RWPE2 (cell line): ENCODE measurements around the gene PLSCR3.

Source experiments
- ATAC-seq: fragments of 200-7000 bp; cut with Tn5 transposase; 3 replicates; pipeline ENCODE4 v1.9.1; 2021; ENCODE audit warnings: low read depth
- DNase-seq: peaks from one replicate; pipeline ENCODE4 v3.0.0-alpha.2; 2020; ENCODE audit warnings: low spot score
- H3K27ac ChIP-seq: fragments of 450-650 bp; 2 replicates; pipeline ENCODE4 v1.5.1; 2017; ENCODE audit warnings: mild to moderate bottlenecking; ENCODE audit not compliant: poor library complexity, severe bottlenecking
- H3K27me3 ChIP-seq: fragments of 250-450 bp; sonication (Bioruptor Pico); 2 replicates; pipeline ENCODE4 v1.5.1; 2021; ENCODE audit warnings: mild to moderate bottlenecking, moderate library complexity; ENCODE audit not compliant: insufficient read depth, poor library complexity, severe bottlenecking
- H3K36me3 ChIP-seq: fragments of 250-450 bp; sonication (Bioruptor Pico); 2 replicates; pipeline ENCODE4 v1.5.1; 2020; ENCODE audit warnings: low read depth, mild to moderate bottlenecking, moderate library complexity
- H3K4me1 ChIP-seq: fragments of 250-450 bp; sonication (Bioruptor Pico); 2 replicates; pipeline ENCODE4 v1.5.1; 2021; ENCODE audit warnings: mild to moderate bottlenecking, moderate library complexity; ENCODE audit not compliant: insufficient read depth, poor library complexity, severe bottlenecking
- H3K4me3 ChIP-seq: fragments of 250-450 bp; sonication (Bioruptor Pico); 2 replicates; pipeline ENCODE4 v1.5.1; 2021; ENCODE audit warnings: mild to moderate bottlenecking, moderate library complexity; ENCODE audit not compliant: severe bottlenecking
- H3K9me3 ChIP-seq: fragments of 250-450 bp; sonication (Bioruptor Pico); 2 replicates; pipeline ENCODE4 v1.5.1; 2021; ENCODE audit warnings: mild to moderate bottlenecking, moderate library complexity; ENCODE audit not compliant: severe bottlenecking
- CTCF ChIP-seq: fragments of 450-650 bp; IDR thresholded peaks from one replicate; pipeline ENCODE4 v1.5.1; 2017; ENCODE audit warnings: mild to moderate bottlenecking, moderate library complexity; ENCODE audit not compliant: poor library complexity, severe bottlenecking

PLSCR3 gene

GRCh38 chr17:7361906-7362305 is 32.4 kb downstream of the PLSCR3 start:
- TF ChIP-seq CTCF = no peak
- no peaks in the 10 kb centered on the region for H3K4me1 ChIP-seq

GRCh38 chr17:7357381-7357780 is 36.9 kb downstream of the PLSCR3 start:
- peaks cover 15% of the 10 kb centered on the region for H3K4me1 ChIP-seq
- no peaks in the 10 kb centered on the region for H3K36me3 ChIP-seq
- no peak for DNase-seq
- no peak overlapping the region for H3K27ac ChIP-seq
- no peaks in the 10 kb centered on the region for H3K27me3 ChIP-seq
- no peaks in the 10 kb centered on the region for H3K9me3 ChIP-seq
- no peak for TF ChIP-seq CTCF
- no peak overlapping the region for H3K4me3 ChIP-seq
- ATAC-seq = no peak

More at GRCh38 chr17:7361906-7362305, 32.4 kb downstream of the PLSCR3 start:
- DNase-seq = no peak
- no peaks in the 10 kb centered on the region for H3K36me3 ChIP-seq
- no peak overlapping the region for H3K4me3 ChIP-seq
- H3K9me3 ChIP-seq = no peaks in the 10 kb centered on the region
- no peaks in the 10 kb centered on the region for H3K27me3 ChIP-seq
- peak; percentile 58 for ATAC-seq
- H3K27ac ChIP-seq = no peak overlapping the region

GRCh38 chr17:7356756-7357155 is 37.6 kb downstream of the PLSCR3 start:
- Histone ChIP-seq H3K4me3 (no peak overlapping the region), H3K9me3 (no peaks in the 10 kb centered on the region), H3K4me1 (peaks cover 15% of the 10 kb centered on the region), H3K27ac (no peak overlapping the region), H3K27me3 (no peaks in the 10 kb centered on the region), H3K36me3 (no peaks in the 10 kb centered on the region)
- no peak for DNase-seq
- TF ChIP-seq CTCF = no peak
- ATAC-seq = no peak

GRCh38 chr17:7356072-7356549 is 38.2 kb downstream of the PLSCR3 start:
- no peak for DNase-seq
- Histone ChIP-seq H3K27ac (no peak overlapping the region), H3K27me3 (no peaks in the 10 kb centered on the region), H3K36me3 (no peaks in the 10 kb centered on the region), H3K4me1 (peaks cover 15% of the 10 kb centered on the region), H3K4me3 (no peak overlapping the region), H3K9me3 (no peaks in the 10 kb centered on the region)
- peak; percentile 81 for TF ChIP-seq CTCF
- ATAC-seq = peak; percentile 9; the same call in 1 of the 3 replicates

- DNase-seq (no peak), ATAC-seq (no peak)
- Histone ChIP-seq H3K27ac (peak overlapping the region; percentile 99), H3K9me3 (no peaks in the 10 kb centered on the region), H3K4me3 (no peak overlapping the region), H3K27me3 (no peaks in the 10 kb centered on the region), H3K4me1 (peaks cover 15% of the 10 kb centered on the region), H3K36me3 (no peaks in the 10 kb centered on the region)
- no peak for TF ChIP-seq CTCF
These were observed 38.8 kb downstream of the PLSCR3 start for GRCh38 chr17:7355573-7355972.
